Activated gamma-delta T cell (primary cell): ENCODE measurements around the gene PLCB2.
A peak's percentile ranks its signal among the peaks of the same experiment; 100 is the strongest.

Experiments used
- DNase-seq: peaks from one replicate; lab custom pipeline; 2025; lab: John Stamatoyannopoulos, UW

Gene PLCB2

GRCh38 chr15:40340038-40340739 lies 32.5 kb upstream of the PLCB2 start:
- no peak for DNase-seq

GRCh38 chr15:40339621-40339945 lies 31.8 kb upstream of the PLCB2 start:
- no peak for DNase-seq

GRCh38 chr15:40338921-40339620 lies 31.3 kb upstream of the PLCB2 start:
- DNase-seq, result no peak

- DNase-seq, result peak; percentile 22
Measured at GRCh38 chr15:40338041-40338657, 30.4 kb upstream of the PLCB2 start.

- no peak for DNase-seq
Measured at GRCh38 chr15:40337597-40337996, 29.9 kb upstream of the PLCB2 start.

- no peak for DNase-seq
Measured at GRCh38 chr15:40336744-40337122, 29.0 kb upstream of the PLCB2 start.

- no peak for DNase-seq
Measured at GRCh38 chr15:40335938-40336743, 28.4 kb upstream of the PLCB2 start.

- DNase-seq, result no peak
Measured at GRCh38 chr15:40334941-40335795, 27.4 kb upstream of the PLCB2 start.

- DNase-seq, result no peak
Measured at GRCh38 chr15:40334541-40334940, 26.8 kb upstream of the PLCB2 start.

GRCh38 chr15:40333922-40334492 lies 26.3 kb upstream of the PLCB2 start:
- no peak for DNase-seq

- DNase-seq, result no peak
Measured at GRCh38 chr15:40332113-40332781, 24.5 kb upstream of the PLCB2 start.

GRCh38 chr15:40331637-40332036 lies 23.9 kb upstream of the PLCB2 start:
- no peak for DNase-seq

GRCh38 chr15:40331026-40331425 lies 23.3 kb upstream of the PLCB2 start:
- DNase-seq, result no peak

- DNase-seq, result no peak
Measured at GRCh38 chr15:40330368-40330836, 22.7 kb upstream of the PLCB2 start.

GRCh38 chr15:40329804-40330203 lies 22.1 kb upstream of the PLCB2 start:
- DNase-seq, result no peak

GRCh38 chr15:40328751-40329150 lies 21.0 kb upstream of the PLCB2 start:
- no peak for DNase-seq

GRCh38 chr15:40328176-40328575 lies 20.4 kb upstream of the PLCB2 start:
- no peak for DNase-seq

GRCh38 chr15:40327457-40327856 lies 19.7 kb upstream of the PLCB2 start:
- DNase-seq, result no peak

GRCh38 chr15:40325700-40326099 lies 18.0 kb upstream of the PLCB2 start:
- no peak for DNase-seq

GRCh38 chr15:40325188-40325587 lies 17.5 kb upstream of the PLCB2 start:
- no peak for DNase-seq
